ENCODE measurements around the gene GNG7.

DNA sequence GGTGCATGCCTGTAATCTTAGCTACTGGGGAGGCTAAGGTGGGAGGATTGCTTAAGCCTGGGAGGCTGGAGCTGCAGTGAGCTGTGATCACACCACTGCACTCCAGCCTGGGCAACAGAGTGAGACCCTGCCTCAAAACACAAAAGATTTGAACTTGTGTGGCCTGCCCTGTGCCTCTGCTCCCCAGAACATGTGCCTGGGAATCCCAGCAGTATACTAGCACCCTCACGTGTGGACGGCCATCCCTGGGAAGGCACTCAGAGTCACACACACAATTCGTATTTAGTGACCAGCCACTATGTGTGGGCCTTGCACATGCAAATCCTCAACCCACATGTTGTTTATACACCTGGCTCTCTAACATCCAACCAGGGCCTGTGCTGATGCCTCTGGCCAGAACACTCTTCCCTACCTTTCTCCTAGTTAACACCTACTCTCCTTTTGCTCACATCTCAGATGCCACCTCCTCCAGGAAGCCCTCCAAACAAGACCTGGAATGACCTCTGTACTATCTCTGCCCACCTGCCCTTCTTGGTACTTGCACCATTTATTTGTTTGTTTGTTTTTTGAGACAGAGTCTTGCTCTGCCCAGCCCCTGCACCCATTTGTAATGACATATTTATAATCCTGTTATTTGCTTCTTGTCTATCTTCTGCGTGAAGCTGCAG, 218.9 kb downstream of the GNG7 start:
- TF ChIP-seq, protein P1, sequence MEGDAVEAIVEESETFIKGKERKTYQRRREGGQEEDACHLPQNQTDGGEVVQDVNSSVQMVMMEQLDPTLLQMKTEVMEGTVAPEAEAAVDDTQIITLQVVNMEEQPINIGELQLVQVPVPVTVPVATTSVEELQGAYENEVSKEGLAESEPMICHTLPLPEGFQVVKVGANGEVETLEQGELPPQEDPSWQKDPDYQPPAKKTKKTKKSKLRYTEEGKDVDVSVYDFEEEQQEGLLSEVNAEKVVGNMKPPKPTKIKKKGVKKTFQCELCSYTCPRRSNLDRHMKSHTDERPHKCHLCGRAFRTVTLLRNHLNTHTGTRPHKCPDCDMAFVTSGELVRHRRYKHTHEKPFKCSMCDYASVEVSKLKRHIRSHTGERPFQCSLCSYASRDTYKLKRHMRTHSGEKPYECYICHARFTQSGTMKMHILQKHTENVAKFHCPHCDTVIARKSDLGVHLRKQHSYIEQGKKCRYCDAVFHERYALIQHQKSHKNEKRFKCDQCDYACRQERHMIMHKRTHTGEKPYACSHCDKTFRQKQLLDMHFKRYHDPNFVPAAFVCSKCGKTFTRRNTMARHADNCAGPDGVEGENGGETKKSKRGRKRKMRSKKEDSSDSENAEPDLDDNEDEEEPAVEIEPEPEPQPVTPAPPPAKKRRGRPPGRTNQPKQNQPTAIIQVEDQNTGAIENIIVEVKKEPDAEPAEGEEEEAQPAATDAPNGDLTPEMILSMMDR (IDR thresholded peaks at IDR 0.05), result no peak
- TF ChIP-seq FOXJ3 (CRISPR knock-in tag; IDR thresholded peaks at IDR 0.05), result no peak
- TF ChIP-seq TCF12 (IDR thresholded peaks at IDR 0.05), result no peak
- no peak for TF ChIP-seq RAD21 (IDR thresholded peaks at IDR 0.05; ENCODE audit: low read length)
- no peak for TF ChIP-seq POLR2AphosphoS5 (IDR thresholded peaks at IDR 0.05; ENCODE audit: low read depth, low read length)
- TF ChIP-seq RCOR1 (IDR thresholded peaks at IDR 0.05; ENCODE audit: low read length), result no peak
- no peak for TF ChIP-seq NRF1 (IDR thresholded peaks at IDR 0.05; ENCODE audit: low read depth, low read length)
- no peak for TF ChIP-seq GATA2 (CRISPR knock-in tag; IDR thresholded peaks at IDR 0.05)
- no peak for TF ChIP-seq MEF2A (IDR thresholded peaks at IDR 0.05; ENCODE audit: borderline replicate concordance, low read depth)
